Fibroblast of skin of back (primary cell): ENCODE results near the gene C1QA.

ENCODE experiments used
- DNase-seq: peaks from one replicate; pipeline ENCODE4 v3.0.0-alpha.2; 2013

The C1QA gene

GRCh38 chr1:22612671-22613571 is 23.5 kb upstream of the C1QA start:
- no peak for DNase-seq

DNA sequence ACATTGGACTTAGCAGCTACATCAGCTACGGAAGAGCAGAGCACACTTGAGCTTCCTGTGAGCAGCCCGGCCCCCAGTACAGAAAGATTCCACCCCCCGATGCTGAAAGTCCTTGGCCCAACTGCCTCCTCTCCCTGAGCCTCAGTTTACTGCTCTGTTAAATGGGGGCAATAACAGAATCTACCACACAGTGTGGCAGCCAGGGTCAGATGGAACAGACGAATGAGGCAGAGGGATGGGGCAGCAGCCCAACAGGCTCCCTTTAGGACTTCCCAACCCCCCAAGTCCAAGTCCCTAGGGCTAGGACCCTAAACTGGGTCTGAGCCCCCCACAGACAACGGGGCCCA is 22.9 kb upstream of the C1QA start:
- no peak for DNase-seq

DNA sequence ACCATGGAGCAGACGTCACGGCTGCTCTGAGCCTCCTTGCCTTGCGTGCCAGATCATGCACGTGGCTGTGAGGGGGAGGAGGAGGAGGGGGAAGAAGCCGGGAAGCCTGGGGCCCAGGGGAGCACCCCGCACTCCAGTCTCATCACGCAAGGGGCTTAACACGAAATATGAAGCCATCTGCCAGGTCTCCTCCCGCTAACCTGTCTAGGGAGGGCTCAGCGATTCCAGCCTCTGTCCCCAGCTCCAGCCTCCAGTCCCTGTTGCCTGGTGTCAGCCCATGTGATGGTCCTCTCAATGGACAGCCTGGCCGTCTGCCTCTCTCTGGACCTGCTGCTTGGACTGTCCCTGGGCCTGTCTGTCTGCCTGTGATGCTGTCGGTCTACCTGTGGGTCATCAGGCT is 22.5 kb upstream of the C1QA start:
- no peak for DNase-seq

- no peak for DNase-seq
Observed at GRCh38 chr1:22615886-22616285, 20.5 kb upstream of the C1QA start.

- no peak for DNase-seq
Observed at GRCh38 chr1:22616571-22616970, 19.9 kb upstream of the C1QA start.

DNA sequence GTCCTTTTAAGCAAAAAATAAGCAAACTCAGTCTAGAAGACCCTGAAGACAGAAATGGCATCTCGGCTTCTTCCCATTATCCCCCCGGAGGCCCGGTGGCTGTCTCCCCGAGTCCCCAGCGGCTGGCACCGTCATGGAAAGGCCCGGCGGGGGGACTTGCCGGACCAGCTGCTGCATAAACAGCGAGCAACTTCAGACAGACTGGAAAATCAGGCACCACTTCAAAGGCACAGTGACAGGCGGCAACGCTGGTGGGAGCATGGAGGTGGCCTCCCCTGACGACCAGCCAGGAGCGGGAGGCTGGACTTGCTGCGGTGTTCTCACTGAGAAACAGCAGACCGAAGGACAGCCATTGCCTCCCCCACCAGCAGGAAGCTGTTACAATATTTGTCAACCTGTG is 18.4 kb upstream of the C1QA start:
- DNase-seq = no peak

- no peak for DNase-seq
Observed at GRCh38 chr1:22619252-22619651, 17.2 kb upstream of the C1QA start.

GRCh38 chr1:22619798-22620197 is 16.6 kb upstream of the C1QA start:
- DNase-seq = no peak

DNA sequence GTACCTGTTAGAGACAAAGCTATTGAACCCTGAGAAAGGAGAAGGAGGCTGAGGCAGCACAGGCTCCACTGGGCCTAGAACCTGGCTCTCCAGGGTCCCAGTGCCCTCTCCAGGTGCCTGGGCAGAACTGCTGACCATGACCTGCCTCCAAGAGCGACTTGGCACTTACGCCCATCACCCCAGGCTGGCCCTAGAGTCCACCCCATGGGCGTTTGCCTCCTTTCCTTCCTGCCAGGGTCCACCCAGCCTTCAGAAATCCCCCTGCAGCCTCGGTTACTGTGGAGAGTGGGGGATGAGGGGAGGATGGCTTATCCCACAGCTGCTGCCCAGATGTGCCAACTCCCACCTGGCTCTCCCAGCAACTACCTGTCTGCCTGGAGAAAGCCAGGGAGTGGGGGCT is 14.7 kb upstream of the C1QA start:
- DNase-seq = no peak

- DNase-seq = peak; percentile 21
Observed at GRCh38 chr1:22625262-22625925, 11.0 kb upstream of the C1QA start.

DNA sequence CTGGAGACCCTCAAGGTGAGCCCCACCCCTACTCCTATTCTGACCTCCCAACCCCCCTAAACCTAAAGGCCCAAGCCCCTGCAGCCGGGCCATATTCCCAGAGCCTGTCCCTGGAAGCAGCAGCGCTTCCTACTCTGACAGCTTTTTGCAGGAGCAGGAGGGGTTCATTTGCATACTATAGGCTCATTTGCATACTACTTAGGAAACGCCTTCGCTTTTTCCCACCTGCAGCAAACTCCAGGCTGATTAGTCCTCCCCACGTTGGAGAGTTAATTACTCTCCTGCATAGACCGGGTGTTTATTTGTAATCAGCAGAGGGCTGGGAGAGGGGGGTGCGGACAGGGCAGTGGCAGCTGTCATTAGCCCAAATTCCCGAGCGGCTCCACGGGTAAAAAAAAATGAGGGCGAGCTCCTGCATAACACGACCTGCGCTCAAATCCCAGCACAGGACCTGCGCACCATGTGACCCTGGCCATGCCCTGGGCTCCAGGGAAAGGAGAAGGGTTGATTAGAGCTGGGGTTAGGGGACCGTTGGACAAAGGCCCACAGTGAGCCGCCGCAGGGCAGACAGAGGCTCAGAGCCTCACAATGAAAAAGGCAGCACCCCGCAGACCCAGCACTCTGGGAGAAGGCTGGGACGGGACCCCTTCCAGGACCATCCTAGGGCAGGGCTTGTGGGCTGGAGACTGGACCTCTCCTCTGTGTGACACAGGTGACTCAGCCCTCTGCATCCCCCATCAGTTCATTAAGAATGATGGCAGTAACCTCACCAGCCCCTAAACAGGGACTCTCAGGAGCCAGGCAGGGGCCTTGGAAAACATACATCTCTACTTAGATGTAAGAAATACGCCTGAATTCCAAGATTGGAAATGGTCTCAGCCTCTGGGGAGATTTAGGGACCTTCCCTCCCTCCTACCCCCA is 9.9 kb upstream of the C1QA start:
- DNase-seq = no peak

- DNase-seq = no peak
Observed at GRCh38 chr1:22627331-22627730, 9.1 kb upstream of the C1QA start.

DNA sequence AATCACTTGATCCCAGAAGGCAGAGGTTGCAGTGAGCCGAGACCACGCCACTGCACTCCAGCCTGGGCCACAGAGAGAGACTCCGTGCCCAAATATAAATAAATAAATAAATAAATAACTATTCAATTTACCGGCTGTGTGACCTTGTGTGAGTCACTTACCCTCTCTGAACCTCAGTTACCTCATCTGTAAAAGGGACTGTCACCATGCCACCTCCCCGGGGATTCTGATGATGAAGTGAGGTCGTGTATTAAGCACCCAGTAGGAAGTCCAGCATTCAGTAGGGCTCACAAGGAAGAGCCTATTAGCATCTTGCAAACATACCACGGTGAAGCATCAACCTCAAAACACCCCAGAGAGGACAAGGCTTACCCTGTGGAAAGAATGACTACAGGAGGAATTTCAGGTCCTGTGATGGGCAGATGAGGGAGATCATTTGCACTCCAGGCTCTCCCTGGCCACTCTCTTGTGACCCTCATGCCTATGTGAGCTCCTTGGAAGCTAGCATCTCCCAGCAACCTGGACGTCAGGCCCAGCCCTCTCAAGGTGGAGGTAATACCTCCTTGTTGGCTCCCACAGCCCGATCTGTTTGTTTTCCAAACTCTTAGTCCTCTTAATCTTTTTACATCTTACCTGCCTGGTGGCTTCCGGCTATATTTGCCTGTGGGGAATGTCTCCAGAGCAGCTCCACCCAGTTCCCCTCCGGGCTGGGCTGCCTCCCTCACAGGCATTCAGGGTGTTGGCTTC is 7.6 kb upstream of the C1QA start:
- DNase-seq = no peak

DNA sequence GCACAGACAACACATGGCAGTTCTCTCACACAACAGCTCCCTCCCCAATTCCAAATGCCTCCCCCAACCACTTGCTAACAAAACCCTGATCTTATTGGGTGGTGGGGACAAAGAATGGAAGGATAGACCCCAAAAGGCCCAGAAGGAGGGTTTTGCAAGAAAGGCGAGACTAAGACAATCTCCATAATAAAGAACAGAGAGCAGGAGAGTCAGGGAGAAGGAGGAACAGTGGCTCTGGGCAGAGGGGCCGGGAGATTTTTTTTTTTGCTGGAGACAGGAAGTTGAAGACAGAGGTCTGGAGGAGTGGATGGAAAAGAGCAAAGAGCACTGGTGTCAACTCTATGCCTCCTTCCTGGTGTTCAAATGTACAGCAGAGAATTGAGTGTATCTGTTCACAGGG is 6.5 kb upstream of the C1QA start:
- DNase-seq = no peak

DNA sequence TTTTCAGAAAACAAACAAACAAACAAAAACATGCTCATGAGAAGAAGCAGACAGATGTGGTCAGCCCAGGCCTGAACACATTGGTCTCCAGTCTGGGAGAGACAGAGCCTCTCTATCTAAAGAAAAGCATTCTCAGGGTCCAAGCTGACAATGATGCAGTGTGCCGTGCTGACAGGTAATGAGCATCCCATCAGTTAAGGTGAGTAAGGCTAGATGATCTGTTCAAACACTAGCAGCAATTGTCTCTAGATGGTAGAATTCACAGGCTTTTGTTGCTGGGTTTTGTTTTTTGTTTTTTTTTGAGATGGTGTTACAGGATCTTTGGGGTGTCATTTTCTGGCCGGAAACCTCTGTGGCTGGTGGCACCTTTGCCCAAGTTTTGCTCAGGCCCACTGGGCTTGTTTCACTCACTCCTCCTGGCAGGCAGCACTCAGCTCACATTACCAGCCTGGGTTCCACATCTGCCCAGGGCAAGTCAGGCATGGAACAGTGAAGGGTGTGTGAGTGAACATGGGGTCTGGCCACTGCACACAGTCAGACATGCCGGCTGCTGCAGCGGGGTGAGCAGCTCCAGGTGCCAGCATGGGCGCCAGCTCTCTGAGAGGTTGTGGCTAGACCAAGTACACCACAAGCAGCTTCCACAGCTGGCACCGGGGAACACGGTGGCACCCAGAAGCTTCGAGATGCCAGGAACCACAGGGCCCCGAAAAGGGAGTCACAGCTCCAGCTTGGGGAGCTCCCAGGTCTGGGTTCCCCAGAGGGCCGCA is 2.5 kb upstream of the C1QA start:
- DNase-seq = no peak

DNA sequence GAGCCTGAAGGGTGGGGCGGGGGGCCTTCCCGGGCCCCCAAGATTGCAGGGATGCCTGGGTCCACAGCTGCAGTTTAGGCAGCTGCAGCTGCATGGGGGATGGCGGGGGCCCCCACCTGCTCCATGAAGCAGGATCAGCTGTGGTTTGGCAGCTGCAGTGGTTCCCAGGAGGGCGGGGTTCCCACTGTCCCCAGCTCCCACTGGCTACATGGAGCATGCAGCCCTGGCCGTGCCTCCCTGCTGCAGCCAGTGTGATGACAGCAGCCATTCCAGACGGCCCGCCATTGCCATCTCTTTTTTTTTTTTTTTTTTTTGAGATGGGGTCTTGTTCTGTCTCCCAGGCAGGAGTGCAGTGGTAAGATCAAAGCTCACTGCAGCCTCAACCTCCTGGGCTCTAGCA is 992 bp upstream of the C1QA start:
- DNase-seq = no peak

DNA sequence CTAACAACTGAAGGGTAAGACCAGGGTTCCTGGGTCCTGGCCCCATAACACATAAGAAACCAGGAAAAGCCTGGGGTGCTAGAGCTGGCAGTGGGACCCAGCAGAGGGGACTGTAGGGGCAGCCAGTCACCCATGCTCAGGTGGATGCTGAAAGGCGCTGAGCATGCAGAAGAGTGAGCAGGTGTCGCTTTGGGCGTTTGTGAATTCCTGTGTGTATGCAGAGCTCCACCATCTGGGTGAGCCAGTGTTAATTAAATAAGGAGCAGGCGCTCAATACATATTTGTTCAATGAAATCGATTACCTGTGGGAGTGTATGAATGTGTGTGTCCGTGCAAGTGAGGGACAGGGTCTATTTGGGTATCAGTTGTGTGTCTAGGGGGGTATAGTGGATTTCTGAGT is 499 bp downstream of the C1QA start:
- DNase-seq = no peak

GRCh38 chr1:22637907-22638445 is 1.5 kb downstream of the C1QA start:
- no peak for DNase-seq

DNA sequence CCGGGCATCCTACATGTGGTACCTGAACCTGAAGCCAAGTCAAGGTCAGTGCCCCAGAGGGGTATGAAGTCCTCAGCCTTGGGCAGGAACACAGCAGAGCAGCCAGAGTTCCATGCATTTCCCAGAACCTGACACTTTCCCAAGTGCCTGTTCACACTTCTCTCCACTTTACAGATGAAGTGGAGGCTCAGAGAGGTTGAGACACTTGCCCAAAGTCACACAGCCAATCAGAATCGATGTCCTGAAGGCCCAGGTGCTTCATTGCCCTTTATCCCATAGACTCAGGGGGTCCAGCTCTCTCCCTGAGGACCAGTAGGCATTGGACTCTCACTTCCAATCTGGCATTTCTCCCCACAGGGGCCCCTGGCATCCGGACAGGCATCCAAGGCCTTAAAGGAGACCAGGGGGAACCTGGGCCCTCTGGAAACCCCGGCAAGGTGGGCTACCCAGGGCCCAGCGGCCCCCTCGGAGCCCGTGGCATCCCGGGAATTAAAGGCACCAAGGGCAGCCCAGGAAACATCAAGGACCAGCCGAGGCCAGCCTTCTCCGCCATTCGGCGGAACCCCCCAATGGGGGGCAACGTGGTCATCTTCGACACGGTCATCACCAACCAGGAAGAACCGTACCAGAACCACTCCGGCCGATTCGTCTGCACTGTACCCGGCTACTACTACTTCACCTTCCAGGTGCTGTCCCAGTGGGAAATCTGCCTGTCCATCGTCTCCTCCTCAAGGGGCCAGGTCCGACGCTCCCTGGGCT is 2.2 kb downstream of the C1QA start:
- DNase-seq = no peak

DNA sequence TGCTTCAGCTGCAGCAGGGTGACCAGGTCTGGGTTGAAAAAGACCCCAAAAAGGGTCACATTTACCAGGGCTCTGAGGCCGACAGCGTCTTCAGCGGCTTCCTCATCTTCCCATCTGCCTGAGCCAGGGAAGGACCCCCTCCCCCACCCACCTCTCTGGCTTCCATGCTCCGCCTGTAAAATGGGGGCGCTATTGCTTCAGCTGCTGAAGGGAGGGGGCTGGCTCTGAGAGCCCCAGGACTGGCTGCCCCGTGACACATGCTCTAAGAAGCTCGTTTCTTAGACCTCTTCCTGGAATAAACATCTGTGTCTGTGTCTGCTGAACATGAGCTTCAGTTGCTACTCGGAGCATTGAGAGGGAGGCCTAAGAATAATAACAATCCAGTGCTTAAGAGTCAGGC is 2.9 kb downstream of the C1QA start:
- peak; percentile 63 for DNase-seq

DNA sequence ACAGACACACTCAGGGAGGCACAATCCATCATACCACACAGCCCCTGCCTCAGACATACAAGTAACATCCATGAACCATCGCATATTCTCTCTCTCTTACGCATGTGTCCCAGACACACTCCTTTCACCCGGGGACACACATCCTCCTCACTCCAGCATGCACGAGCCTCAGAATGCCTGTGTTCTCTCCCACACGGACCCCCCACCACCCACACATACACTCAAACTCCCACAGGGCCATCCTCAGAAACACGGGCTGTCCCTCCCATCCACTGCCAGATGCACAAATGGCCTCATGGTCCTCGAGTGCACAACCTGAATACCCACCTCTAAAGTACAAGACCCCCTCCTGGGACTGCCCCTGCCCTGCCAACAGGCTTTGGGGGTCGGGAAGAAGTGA is 4.8 kb downstream of the C1QA start:
- no peak for DNase-seq
